22Rv1 (cell line): ENCODE measurements around the gene TNFAIP3.

Experiments used
- H3K27ac ChIP-seq: fragments of 450-650 bp; 2 replicates; pipeline ENCODE4 v1.5.1; 2017
- ZFX ChIP-seq: fragments of 450-650 bp; IDR thresholded peaks from 2 replicates; pipeline ENCODE4 v1.6.1; 2017; ENCODE audit warnings: antibody characterized with exemption, borderline replicate concordance
- TF ChIP-seq, protein P1 (sequence below): fragments of 450-650 bp; IDR thresholded peaks from 2 replicates; pipeline ENCODE4 v1.5.1; 2017; ENCODE audit warnings: mild to moderate bottlenecking

Gene TNFAIP3

DNA sequence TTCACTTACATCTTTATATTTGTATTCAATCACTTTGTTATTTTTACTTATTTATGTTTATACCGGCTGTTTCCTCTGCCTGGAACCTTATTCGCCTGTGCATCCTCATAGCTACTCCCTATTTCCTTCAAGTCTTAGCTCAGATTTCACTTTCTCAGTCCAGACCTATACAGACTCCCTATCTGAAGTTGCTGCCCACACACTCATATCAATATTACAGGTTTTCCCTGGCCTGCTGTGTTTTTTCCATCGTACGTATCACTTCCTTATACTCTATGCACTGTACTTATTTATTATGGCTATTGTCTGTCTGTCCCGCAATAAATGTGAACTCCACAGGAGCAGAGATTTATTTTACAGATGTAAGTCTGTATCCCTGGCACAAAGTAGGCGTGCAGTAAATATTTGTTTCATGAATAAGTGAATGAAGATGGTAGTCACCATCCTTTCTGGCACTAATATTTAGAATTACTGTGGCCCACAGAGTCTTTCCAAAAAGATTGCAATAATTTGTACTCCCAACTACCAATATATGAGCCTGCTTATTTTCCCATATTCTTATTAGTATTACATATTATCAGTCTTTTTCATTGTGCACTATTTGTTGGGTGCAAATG lies 64.9 kb downstream of the TNFAIP3 start:
- no peak overlapping the region for H3K27ac ChIP-seq
- TF ChIP-seq, protein P1, sequence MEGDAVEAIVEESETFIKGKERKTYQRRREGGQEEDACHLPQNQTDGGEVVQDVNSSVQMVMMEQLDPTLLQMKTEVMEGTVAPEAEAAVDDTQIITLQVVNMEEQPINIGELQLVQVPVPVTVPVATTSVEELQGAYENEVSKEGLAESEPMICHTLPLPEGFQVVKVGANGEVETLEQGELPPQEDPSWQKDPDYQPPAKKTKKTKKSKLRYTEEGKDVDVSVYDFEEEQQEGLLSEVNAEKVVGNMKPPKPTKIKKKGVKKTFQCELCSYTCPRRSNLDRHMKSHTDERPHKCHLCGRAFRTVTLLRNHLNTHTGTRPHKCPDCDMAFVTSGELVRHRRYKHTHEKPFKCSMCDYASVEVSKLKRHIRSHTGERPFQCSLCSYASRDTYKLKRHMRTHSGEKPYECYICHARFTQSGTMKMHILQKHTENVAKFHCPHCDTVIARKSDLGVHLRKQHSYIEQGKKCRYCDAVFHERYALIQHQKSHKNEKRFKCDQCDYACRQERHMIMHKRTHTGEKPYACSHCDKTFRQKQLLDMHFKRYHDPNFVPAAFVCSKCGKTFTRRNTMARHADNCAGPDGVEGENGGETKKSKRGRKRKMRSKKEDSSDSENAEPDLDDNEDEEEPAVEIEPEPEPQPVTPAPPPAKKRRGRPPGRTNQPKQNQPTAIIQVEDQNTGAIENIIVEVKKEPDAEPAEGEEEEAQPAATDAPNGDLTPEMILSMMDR = no peak
- no peak for TF ChIP-seq ZFX
